GM18526 (cell line): ENCODE results near the gene STATH.
"Not testable (repeated sequence)": the region's sequence is repeated elsewhere in the genome, so short reads cannot be mapped to it uniquely, and the experiment has no call there.

Source experiments
- POLR2A ChIP-seq: IDR thresholded peaks from 3 replicates; pipeline ENCODE4 v1.6.1; 2011; ENCODE audit not compliant: insufficient read length; ENCODE audit errors: extremely low read depth

The STATH gene

GRCh38 chr4:70028159-70028558 lies 32.4 kb downstream of the STATH start, which contains the start of gene HTN3:
Gene HTN3 (plus strand): TSS chr4:70028459. CDS start chr4:70030741, 2,282 bp downstream.
- TF ChIP-seq POLR2A, result not testable (repeated sequence)

DNA sequence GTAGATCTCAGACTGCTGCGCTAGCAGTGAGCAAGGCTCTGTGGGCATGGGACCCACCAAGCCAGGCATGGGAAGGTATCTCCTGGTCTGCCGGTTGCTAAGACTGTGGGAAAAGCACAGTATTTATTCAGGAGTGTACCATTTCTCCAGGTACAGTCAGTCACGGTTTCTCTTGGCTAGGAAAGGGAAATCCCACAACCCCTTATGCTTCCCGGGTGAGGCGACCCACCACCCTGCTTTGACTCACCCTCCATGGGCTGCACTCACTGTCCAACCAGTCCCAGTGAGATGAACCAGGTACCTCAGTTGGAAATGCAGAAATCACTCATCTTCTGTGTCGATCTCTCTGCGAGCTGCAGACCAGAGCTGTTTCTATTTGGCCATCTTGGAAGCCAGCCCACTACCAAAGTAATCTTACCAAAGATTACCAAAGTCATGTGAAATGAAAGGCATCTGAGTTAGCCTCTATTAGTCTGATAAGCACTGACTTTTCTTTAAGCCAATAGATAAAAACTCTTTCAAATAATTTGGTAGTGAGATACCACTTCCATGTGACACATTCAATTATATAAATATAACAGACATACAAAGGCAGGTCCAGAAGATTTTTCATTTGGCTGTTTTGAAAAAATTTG lies 46.0 kb downstream of the STATH start:
- no peak for TF ChIP-seq POLR2A

DNA sequence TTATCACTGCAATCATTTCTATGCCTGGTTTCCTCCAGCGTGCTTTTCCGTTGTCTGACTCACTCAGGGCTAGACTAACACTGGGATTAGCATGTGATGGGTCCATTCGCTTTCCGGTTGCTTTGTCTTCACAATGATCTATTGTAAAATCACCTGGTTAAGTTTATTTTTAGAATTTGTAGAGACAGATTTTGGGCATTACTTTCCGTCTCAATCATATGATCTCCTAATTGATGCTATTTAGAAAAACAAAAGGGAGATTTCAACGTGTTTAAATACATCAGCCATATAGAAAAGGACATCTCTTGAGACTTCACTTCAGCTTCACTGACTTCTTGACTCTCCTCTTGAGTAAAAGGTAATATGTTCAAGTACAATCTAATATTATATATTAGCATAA lies 54.4 kb downstream of the STATH start, which contains the start of gene HTN1:
Gene HTN1 (plus strand): TSS at position 301 of the 400 bp plus-strand sequence. CDS start 2,639 bp downstream, outside the sequence.
- TF ChIP-seq POLR2A, result not testable (repeated sequence)
